Inflammatory macrophage treated with lipopolysaccharide for 1 hour (primary cell): ENCODE results near the gene CDH20.
A peak's percentile ranks its signal among the peaks of the same experiment; 100 is the strongest.
"Not testable (repeated sequence)": the region's sequence is repeated elsewhere in the genome, so short reads cannot be mapped to it uniquely, and the experiment has no call there.

Experiments used
- DNase-seq, 2 donors: peaks; one replicate each; pipeline ENCODE4 v3.0.0-alpha.2; 2020 to 2022

Gene CDH20

GRCh38 chr18:61350578-61350977 lies 17.3 kb downstream of the CDH20 start:
- DNase-seq: no peak

GRCh38 chr18:61352059-61352458 lies 18.8 kb downstream of the CDH20 start:
- DNase-seq: no peak

- DNase-seq: no peak
Measured at GRCh38 chr18:61352611-61353010, 19.4 kb downstream of the CDH20 start.

GRCh38 chr18:61360404-61361383 lies 27.5 kb downstream of the CDH20 start:
- peak; percentile 29 to 31 for DNase-seq

- no peak for DNase-seq
Measured at GRCh38 chr18:61362511-61362910, 29.3 kb downstream of the CDH20 start.

GRCh38 chr18:61364953-61365352 lies 31.7 kb downstream of the CDH20 start:
- no peak for DNase-seq

- no peak for DNase-seq
Measured at GRCh38 chr18:61368001-61368400, 34.8 kb downstream of the CDH20 start.

- DNase-seq: not testable (repeated sequence)
Measured at GRCh38 chr18:61369671-61370070, 36.4 kb downstream of the CDH20 start.

GRCh38 chr18:61371111-61371510 lies 37.9 kb downstream of the CDH20 start:
- no peak for DNase-seq

GRCh38 chr18:61379827-61380226 lies 46.6 kb downstream of the CDH20 start:
- DNase-seq: no peak

- DNase-seq: no peak
Measured at GRCh38 chr18:61388010-61388409, 54.8 kb downstream of the CDH20 start.

GRCh38 chr18:61394983-61395382 lies 61.8 kb downstream of the CDH20 start:
- no peak for DNase-seq

GRCh38 chr18:61397222-61397621 lies 64.0 kb downstream of the CDH20 start:
- no peak for DNase-seq

GRCh38 chr18:61398961-61399705 lies 65.9 kb downstream of the CDH20 start:
- no peak for DNase-seq

GRCh38 chr18:61400016-61400635 lies 66.9 kb downstream of the CDH20 start:
- no peak for DNase-seq

GRCh38 chr18:61400716-61401115 lies 67.5 kb downstream of the CDH20 start:
- no peak for DNase-seq

- no peak for DNase-seq
Measured at GRCh38 chr18:61402726-61403125, 69.5 kb downstream of the CDH20 start.

- DNase-seq: no peak
Measured at GRCh38 chr18:61413396-61413795, 80.2 kb downstream of the CDH20 start.

GRCh38 chr18:61414086-61414485 lies 80.9 kb downstream of the CDH20 start:
- no peak for DNase-seq

- DNase-seq: no peak
Measured at GRCh38 chr18:61419763-61420162, 86.5 kb downstream of the CDH20 start.

GRCh38 chr18:61420218-61420885 lies 87.1 kb downstream of the CDH20 start:
- DNase-seq: no peak

GRCh38 chr18:61426492-61427053 lies 93.3 kb downstream of the CDH20 start:
- no peak for DNase-seq

GRCh38 chr18:61428266-61428665 lies 95.0 kb downstream of the CDH20 start:
- no peak for DNase-seq
